GM19193 (cell line): ENCODE measurements around the gene CFHR4.
"Not testable (repeated sequence)": the region's sequence is repeated elsewhere in the genome, so short reads cannot be mapped to it uniquely, and the experiment has no call there.

Experiments used
- POLR2A ChIP-seq: IDR thresholded peaks from 4 replicates; pipeline ENCODE4 v1.6.1; 2011; ENCODE audit not compliant: insufficient read depth, insufficient read length; ENCODE audit errors: extremely low read depth

The CFHR4 gene

DNA sequence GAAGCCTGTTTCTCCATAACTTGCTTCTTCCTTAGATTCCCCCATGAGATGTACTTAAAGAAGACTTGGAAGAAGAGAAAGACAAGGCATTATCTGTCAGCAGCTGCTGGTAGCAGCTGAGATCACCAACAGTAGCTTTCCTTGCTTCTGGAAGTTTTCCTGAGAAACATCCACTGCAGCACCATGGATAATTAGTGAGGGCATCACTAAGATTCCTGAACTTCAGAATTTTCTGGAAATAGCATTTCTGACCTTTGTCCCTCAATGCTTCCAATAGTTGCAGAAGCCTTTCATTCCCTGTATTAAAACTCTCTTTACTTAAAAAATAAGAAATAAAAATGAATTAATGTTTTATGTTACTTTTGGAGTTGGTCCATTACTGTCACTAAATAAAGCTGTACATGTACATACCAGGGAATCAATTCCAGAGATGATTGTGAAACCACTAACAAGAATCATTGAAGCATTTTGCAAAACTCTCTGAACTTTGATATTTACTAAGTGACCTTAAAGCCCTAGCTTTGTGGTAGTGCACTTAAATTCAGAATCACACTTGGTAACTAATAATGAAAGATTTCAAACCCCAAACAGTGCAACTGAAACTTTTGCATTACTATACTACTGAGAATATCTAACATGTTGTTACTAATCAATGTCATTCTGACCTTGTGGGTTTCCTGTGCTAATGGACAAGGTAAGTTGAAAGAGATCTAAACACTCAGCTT lies at the start of gene CFHR4:
Gene CFHR4, plus strand, starts transcription at position 538 of the 725 bp plus-strand sequence. Its CDS starts 99 bp downstream, at position 637.
- TF ChIP-seq POLR2A: no peak

DNA sequence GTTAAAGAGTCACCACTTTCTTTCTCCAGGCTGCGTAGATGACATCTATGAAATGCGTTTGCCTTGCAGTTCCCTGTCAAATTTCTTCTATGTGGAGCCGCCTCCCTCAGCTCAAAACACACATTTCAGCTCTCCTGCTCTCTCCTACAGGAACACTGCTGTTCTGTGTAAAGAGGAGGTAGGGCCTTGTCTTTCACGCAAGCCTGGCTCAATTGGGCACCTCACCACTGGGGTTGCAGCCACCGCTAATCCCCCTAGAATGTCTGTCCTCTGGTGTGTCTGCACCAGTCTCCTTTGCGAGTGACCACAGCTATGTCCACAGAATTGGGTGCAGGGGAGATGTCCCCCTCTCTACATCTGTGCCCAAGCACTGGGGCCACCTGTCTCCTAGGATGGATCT lies 31.8 kb upstream of the CFHR4 start:
- TF ChIP-seq POLR2A: no peak

DNA sequence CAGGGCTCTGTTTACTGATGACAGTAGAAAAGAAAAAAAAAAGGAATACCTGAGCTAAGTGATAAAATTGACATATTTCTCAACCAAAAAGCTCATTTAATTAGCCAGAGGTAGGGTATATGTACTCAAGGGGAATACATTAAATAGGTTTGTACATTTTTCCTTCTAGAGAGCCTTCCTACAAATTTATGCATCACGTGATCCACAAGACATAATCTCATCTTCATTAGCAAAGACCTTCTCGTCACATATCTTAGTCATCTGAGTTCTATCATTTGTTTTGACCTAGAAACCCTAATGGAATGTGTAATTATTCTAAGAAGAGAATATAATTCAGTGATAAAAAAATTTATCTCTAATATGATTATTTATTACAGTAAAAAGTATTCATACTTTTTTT lies 30.7 kb upstream of the CFHR4 start:
- no peak for TF ChIP-seq POLR2A

DNA sequence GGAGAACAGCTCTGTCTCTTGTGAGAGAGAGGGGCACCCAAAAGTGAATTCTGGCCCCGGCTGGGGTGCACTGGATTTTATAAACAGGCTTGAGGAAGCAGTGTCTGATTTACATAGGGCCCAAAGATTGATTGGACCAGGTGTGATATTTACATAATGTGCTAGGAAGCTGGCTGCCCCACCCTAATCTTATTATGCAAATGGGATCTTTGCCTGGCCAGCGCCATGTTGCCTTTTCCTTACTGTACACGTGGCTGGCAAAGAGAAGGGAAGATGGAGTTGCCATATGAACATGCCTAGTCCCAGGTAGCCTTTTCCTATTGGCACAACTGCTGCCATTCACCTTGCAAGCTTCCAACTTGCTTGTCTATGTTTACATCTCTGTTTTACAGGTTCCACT lies 29.0 kb upstream of the CFHR4 start:
- no peak for TF ChIP-seq POLR2A

DNA sequence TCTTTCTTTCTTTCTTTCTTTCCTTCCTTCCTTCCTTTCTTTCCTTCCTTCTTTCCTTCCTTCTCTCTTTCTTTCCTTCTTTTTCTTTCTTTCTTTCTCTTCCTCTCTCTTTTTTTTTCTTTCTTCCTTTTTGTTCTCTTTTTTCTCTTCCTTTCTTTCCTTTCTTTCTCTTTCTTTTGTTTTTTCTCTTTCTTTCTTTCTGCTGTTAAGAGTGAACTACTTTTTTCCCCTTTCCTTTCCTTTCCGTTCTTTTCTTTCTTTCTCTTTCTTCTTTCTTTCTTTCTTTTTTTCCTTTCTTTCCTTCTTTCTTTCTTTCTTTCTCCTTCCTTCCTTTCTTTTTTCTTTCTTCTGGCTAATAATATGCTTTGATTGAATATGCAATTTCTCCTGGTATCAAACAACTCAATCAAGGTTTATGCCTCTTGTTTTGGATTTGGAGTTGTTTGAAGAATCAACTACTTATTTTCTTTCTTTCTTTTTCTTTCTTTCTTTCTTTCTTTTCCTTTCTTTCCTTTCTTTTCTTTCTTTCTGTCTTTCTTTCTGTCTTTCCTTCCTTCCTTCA lies 27.4 kb upstream of the CFHR4 start:
- TF ChIP-seq POLR2A: no peak

DNA sequence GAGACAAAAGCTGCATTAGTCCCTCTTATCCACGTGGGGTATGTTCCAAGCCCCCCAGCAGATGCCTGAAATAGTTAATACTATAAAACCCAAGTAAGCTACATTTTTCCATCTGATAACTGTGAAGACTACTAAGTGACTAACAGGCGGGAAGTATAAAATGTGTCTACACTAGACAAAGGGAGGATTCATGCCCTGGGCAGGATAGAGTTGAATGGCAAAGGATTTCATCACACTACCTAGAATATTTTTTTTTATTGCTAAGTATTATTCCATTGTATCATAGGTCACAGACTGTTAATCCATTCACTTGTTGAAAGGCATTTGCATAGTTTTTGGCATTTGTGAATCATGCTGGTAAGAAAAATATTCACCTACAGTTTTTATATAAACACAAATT lies 26.4 kb upstream of the CFHR4 start:
- TF ChIP-seq POLR2A: no peak

DNA sequence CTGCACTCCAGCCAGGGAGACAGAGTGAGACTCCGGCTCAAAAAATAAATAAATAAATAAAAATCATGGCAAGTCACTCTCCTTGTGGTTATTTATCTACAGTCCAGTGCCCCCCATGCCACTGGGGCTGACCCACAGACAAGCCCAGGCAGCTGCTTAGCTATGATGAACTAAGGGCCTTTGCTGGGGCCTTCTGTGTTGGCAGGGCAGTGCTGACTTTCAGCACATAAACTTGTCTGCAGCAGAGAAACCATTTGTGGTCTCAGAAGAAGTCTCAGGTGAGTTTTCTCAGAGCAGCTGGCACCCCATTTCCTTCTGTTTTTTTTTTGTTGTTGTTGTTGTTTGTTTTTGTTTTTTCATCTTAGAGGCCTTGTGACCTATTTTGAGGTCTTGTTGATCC lies 20.9 kb upstream of the CFHR4 start:
- no peak for TF ChIP-seq POLR2A

DNA sequence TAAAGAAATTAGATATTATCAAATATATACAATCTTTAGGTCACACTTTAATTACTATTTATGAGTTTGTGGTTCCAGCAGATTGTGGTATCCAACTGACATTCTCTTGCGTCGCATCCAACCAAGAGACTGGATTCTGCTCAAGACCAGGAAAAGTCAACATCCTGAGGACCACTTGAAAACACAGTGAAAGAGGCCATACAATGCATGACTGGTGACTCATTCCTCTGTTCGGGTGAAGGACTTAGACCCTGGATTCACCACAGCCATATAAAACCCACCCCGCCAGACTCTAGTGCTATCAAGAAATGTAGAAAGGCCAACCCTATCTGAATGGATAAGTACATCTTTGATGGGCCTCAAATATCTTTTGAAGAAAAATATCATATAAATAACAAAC lies 14.5 kb upstream of the CFHR4 start:
- TF ChIP-seq POLR2A: no peak

DNA sequence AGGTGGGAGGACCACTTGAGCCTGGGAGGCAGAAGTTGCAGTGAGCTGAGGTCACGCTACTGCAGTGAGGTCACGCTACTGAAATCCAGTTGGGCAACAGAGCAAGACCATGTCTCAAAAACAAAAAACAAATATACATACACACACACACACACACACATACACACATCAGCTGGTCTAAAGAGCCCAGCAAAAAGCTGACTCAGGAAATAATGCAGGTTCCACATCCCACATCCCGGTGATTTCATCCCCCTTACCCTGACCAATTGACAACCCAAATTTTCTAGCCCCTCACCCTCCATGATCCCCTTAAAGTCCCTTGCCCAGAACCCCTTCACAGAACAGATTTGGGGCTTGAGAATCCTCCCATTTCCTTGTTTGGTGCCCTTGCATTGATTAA lies 11.9 kb upstream of the CFHR4 start:
- no peak for TF ChIP-seq POLR2A

DNA sequence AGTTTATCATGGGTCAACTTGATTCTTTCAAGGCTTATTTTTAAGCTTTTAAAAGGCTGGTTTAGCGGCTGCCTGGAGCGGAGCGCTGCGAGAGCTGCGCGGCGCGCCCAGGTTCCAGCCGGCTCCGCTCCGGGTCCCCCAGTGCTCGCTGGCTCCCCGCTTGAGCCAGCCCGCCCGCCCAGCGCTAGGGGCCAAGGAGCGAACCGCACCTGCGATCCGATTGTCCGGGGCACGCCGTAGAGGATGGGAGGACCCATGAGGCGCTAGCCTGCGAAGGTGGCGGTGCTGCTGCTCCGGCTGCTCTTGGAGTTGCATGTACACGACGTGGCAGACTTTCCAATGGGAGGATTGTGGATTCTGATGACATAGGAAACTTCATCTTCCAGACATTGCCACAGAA lies 9.9 kb upstream of the CFHR4 start:
- no peak for TF ChIP-seq POLR2A

DNA sequence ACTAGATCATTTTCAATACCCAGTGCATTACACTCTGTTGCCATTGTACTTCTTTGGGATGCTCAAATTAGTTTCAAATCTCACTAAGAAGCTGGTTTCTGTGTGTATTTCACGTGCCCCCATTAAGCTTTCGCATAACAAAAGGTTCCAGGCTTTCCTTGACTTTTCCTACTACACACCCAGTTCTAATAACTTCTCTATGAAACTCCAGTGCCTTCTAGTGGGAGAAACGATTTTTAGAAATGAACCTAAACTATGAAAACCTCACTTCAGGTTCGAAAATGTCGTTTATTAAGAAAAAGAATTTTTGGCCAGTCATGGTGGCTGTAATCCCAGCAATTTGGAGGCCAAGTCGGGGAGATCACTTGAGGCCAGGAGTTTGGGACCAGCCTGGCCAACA lies 2.8 kb downstream of the CFHR4 start:
- no peak for TF ChIP-seq POLR2A

DNA sequence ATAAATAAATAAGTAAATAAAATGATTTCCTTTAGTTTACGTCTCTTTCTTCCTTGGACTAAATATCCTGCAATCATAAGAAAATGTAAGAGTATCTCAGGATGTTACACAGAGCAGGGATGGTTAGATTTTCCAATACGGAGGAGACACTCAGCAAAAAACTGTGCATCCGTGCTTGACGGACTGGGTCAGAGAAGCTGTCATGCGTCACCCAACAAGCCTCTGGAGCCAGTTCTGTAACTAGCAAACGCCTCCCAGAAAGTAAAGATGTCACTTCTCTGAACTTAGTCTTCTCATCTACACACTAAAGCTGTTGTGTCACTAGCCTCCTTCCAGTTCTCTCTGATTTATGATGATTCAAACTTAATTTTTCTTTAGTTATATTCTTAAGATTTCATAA lies 3.4 kb downstream of the CFHR4 start:
- no peak for TF ChIP-seq POLR2A

DNA sequence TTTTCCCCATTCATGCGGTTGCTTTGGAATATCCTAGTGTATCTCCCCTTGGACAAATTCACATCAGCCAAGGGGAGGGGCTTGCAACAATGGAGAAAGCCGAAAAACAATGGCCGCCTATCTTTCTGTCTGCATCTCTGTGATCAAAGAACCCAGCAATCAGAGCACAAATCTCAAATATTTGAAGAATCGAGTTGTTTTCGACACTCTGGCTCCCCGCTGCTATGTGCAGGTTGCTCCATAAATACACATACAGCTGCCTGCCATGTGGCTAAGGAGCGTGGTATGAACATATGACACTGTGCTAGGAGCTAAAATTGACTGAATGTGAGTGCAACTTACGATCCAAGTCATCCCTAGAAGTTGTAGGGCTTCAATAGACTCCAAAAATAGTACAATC lies 8.5 kb downstream of the CFHR4 start:
- no peak for TF ChIP-seq POLR2A

DNA sequence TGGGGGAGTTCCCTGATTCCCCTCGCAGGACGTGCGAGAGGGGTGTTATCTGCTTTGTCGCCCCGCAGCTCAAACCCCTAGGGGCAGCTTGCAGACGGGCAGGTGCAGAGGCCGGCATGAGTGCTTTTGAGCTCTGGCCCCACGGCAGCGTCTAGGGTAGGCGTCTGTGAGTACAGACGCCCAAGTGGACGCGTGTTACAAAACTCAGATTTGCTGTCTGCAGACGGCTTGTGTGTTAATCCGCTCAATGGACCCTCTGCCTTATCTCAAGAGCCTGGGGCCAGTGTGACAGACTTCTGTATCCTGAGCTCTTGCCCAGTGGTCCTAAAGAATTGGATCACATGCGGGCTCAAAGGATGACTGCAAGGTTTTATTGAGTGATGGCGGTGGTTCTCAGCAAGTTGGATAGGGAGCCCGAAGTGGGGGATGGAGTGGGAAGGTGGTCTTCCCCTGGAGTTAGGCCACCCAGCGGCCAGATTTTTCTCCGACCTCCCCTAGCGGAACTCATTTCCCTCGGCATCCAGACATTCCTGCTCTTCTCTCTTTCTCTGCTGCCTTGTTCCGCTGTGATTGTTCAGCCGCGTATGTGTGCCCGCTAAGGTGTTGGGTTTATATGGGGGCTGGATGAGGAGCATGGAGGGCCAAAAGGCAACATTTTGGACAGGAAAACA lies 9.4 kb downstream of the CFHR4 start:
- no peak for TF ChIP-seq POLR2A

DNA sequence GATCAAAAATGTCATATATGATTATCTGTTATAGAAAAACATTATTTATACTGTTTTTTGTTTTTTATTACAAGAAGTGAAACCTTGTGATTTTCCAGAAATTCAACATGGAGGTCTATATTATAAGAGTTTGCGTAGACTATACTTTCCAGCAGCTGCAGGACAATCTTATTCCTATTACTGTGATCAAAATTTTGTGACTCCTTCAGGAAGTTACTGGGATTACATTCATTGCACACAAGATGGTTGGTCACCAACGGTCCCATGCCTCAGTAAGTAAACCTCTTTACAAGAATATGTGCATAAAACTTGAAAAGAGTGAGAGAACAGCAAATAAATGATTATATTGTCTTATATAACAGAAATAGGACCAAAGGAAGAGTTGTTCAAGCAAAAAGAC lies 14.5 kb downstream of the CFHR4 start:
- no peak for TF ChIP-seq POLR2A

DNA sequence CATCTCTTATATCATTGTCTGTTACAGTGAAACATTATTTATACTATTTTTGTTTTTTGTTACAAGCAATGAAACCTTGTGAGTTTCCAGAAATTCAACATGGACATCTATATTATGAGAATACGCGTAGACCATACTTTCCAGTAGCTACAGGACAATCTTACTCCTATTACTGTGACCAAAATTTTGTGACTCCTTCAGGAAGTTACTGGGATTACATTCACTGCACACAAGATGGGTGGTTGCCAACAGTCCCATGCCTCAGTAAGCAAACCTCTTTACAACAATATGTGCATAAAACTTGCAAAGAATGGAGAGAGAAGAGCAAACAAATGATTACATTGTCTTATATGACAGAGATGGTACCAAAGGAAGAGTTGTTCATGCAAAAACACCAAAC lies 22.4 kb downstream of the CFHR4 start:
- no peak for TF ChIP-seq POLR2A

DNA sequence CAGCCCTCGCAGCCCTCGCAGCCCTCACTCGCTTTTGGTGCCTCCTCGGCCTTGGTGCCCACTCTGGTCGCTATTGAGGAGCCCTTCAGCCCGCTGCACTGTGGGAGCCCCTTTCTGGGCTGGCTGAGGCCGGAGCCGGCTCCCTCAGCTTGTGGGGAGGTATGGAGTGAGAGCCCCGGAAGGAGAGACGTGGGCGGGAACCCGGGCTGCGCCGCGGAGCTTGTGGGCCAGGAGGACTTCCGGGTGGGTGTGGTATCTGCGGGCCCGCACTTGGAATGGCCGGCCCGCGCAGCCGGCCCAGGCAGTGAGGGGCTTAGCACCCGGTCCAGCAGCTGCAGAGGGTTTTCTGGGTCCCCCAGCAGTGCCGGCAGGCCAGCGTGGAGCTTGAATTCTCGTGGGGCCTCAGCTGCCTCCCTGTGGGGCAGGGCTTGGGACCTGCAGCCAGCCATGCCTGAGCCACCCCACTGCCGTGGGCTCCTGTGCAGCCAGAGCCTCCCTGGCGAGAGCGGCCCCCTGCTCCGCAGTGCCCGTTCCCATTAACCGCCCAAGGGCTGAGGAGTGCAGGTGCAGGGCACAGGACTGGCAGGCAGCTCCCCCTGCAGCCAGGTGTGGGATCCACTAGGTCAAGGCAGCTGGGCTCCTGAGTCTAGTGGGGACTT lies 45.8 kb downstream of the CFHR4 start:
- TF ChIP-seq POLR2A: no peak

DNA sequence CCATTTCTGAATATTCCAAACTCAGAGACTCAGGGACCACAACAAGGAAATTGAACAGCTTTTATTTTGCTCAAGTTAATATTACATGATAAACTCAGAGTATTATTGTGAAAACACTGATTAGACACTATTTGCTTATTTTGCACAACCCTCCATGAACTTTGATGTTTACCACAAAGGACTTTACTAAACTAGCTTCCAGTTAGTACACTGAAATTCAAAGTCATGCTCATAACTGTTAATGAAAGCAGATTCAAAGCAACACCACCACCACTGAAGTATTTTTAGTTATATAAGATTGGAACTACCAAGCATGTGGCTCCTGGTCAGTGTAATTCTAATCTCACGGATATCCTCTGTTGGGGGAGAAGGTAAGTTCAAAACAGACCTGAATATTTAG lies 55.7 kb downstream of the CFHR4 start, which contains the start of gene CFHR2:
Gene CFHR2, plus strand, starts transcription at position 171 of the 400 bp plus-strand sequence. Its CDS starts 143 bp downstream, at position 314.
- not testable (repeated sequence) for TF ChIP-seq POLR2A
